GM10266 (cell line): ENCODE measurements around the gene ZNF398.
"Not testable (repeated sequence)": the region's sequence is repeated elsewhere in the genome, so short reads cannot be mapped to it uniquely, and the experiment has no call there.

ENCODE experiments used
- DNase-seq: peaks from one replicate; pipeline ENCODE4 v3.0.0; 2012; ENCODE audit errors: extremely low spot score
- CTCF ChIP-seq: IDR thresholded peaks from 2 replicates; pipeline ENCODE4 v1.5.1; 2012; ENCODE audit warnings: mild to moderate bottlenecking, low read depth; ENCODE audit not compliant: control insufficient read depth, insufficient read depth; ENCODE audit errors: missing control alignments

The ZNF398 gene

GRCh38 chr7:149218469-149219420, 71.5 kb downstream of the ZNF398 start:
- no peak for TF ChIP-seq CTCF
- no peak for DNase-seq

DNA sequence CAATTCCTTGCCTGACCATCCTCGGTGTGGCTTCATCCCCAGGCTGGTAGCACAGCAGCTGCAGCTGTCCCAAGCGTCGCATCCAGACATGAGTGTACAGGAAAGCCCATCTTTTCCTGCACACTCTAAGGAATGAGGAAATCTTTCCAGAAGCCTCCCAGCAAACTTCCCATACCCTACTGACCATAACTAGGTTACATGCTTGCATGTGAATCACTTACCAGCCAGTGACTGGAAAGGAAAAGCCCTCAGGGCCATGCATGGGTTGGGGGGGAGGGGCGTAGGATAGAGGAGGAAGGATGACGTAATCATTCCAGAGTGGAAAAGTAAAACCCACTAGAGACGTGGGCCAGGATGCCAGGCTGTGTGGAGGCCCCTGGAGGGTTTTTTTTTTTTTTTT, 73.3 kb downstream of the ZNF398 start:
- no peak for TF ChIP-seq CTCF
- DNase-seq: no peak

GRCh38 chr7:149223176-149223575, 75.9 kb downstream of the ZNF398 start:
- TF ChIP-seq CTCF: no peak
- no peak for DNase-seq

GRCh38 chr7:149223761-149224160, 76.5 kb downstream of the ZNF398 start:
- TF ChIP-seq CTCF: no peak
- DNase-seq: no peak

DNA sequence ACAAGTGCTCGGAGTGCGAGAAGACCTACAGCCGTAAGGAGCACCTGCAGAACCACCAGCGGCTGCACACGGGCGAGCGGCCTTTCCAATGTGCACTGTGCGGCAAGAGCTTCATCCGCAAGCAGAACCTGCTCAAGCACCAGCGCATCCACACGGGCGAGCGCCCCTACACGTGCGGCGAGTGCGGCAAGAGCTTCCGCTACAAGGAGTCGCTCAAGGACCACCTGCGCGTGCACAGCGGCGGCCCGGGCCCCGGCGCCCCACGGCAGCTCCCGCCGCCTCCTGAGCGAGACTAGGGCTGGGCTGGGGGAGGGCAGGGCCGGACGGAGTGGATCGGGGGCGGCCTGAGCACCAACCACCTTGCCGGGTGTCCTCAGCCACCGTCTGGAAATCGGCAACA, 77.1 kb downstream of the ZNF398 start:
- DNase-seq: no peak
- no peak for TF ChIP-seq CTCF

GRCh38 chr7:149225106-149225505, 77.9 kb downstream of the ZNF398 start:
- TF ChIP-seq CTCF: no peak
- no peak for DNase-seq

DNA sequence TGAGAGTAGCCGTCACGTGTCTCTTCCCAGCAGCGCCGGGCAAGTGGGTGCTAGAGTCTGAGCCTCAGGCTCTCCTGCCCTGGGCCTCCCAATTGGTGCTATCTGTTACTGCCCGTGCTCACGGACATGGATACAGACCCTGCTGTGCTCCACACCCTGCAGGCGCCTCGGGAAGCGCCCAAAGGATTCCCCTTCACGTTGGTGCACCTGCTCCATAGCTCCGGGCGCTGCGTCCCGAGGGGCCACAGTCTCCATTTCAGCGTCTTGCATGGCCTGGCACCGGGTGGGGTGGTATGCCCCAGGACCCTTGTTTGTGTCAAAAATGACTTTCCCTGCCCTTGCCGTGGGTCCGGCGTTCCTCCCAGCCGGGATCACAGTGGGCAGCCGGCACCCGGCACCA, 78.4 kb downstream of the ZNF398 start:
- no peak for TF ChIP-seq CTCF
- no peak for DNase-seq

- DNase-seq: not testable (repeated sequence)
Observed at GRCh38 chr7:149226366-149226765, 79.1 kb downstream of the ZNF398 start.
